Measurements from ENCODE around the gene KANSL2. TPM values are rescaled to one million over a fixed set of nuclear protein-coding genes. Genes with fewer than 3 reads are reported as not detected.

The KANSL2 gene
- total and polyA plus RNA-seq, 9 of the 15 experiments (the other 6 are each of a cell fraction or from before 2014, with no cell fraction given), result 41.1 to 89.8 (median 55.4) TPM

DNA sequence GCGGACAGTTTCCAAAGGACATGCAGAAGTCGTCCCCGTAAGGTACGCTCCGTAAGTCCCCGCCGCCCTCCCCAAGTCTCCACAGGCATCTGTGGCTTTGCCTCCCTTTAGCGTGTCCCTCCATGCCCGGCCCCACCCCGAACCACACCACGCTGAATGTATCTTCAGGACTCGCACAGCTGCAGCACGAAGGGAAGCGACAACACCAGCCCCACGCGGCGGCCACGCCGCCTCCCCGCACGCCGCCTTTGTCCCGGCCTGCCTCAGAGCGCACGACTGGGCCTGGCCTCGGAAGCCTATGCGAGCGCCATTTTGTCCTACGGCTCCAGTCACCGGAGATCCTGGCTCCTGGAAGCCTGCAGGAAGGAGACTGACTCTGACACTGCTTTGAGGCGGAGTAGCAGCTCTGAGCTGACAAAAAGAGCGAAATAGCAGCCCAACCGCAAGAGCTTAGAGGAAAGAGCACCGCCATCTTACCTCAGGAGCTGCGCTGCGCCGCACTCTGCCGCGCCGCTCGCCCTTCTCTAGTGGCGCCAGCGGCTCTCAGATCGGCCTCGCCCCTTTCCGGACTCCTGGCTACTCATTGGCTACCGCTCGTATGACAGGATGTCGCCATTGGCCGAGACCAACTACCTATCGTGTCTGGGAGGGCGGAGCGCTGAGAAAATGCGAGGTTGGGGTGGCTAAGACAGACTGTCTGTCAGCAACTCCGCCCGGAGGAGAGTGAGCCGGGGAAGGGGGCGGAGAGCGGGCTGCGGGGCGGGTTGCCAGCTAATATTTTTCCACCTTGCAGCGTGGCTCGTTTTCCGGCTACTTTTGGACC is at the start of gene KANSL2 (continued):
- 0 out of 2 replicates have a peak, but pooled peaks have one; percentile 68 for TF ChIP-seq RREB1 (CRISPR knock-in tag; IDR thresholded peaks at IDR 0.05)
- TF ChIP-seq, protein P1, sequence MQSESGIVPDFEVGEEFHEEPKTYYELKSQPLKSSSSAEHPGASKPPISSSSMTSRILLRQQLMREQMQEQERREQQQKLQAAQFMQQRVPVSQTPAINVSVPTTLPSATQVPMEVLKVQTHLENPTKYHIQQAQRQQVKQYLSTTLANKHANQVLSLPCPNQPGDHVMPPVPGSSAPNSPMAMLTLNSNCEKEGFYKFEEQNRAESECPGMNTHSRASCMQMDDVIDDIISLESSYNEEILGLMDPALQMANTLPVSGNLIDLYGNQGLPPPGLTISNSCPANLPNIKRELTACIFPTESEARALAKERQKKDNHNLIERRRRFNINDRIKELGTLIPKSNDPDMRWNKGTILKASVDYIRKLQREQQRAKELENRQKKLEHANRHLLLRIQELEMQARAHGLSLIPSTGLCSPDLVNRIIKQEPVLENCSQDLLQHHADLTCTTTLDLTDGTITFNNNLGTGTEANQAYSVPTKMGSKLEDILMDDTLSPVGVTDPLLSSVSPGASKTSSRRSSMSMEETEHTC (IDR thresholded peaks at IDR 0.05), result no peak
- TF ChIP-seq NFE2 (IDR thresholded peaks at IDR 0.05; ENCODE audit: low read depth), result no peak
- TF ChIP-seq CBX1 (IDR thresholded peaks at IDR 0.05; ENCODE audit: low read depth), result no peak
- TF ChIP-seq ZSCAN29 (IDR thresholded peaks at IDR 0.05), result no peak
- TF ChIP-seq, protein P2, sequence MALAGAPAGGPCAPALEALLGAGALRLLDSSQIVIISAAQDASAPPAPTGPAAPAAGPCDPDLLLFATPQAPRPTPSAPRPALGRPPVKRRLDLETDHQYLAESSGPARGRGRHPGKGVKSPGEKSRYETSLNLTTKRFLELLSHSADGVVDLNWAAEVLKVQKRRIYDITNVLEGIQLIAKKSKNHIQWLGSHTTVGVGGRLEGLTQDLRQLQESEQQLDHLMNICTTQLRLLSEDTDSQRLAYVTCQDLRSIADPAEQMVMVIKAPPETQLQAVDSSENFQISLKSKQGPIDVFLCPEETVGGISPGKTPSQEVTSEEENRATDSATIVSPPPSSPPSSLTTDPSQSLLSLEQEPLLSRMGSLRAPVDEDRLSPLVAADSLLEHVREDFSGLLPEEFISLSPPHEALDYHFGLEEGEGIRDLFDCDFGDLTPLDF (CRISPR knock-in tag; IDR thresholded peaks at IDR 0.05), result peak; percentile 85
- no peak for TF ChIP-seq PRMT5 (CRISPR knock-in tag; IDR thresholded peaks at IDR 0.05)
- no peak for TF ChIP-seq ARID1B (IDR thresholded peaks at IDR 0.05)
- no peak for TF ChIP-seq KHSRP (IDR thresholded peaks at IDR 0.05)
- TF ChIP-seq ZNF146 (CRISPR knock-in tag; IDR thresholded peaks at IDR 0.05; ENCODE audit: unreplicated experiment), result no peak
- TF ChIP-seq HMGN3 (IDR thresholded peaks at IDR 0.05; ENCODE audit: borderline replicate concordance, extremely low read depth, insufficient read length, low read depth, low read length), result peak; percentile 47
- TF ChIP-seq, protein P3, sequence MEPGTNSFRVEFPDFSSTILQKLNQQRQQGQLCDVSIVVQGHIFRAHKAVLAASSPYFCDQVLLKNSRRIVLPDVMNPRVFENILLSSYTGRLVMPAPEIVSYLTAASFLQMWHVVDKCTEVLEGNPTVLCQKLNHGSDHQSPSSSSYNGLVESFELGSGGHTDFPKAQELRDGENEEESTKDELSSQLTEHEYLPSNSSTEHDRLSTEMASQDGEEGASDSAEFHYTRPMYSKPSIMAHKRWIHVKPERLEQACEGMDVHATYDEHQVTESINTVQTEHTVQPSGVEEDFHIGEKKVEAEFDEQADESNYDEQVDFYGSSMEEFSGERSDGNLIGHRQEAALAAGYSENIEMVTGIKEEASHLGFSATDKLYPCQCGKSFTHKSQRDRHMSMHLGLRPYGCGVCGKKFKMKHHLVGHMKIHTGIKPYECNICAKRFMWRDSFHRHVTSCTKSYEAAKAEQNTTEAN (CRISPR knock-in tag; IDR thresholded peaks at IDR 0.05), result peak; percentile 49; the same call in 1 of the 2 replicates
- TF ChIP-seq ZNF280B (CRISPR knock-in tag; IDR thresholded peaks at IDR 0.05), result no peak
- TF ChIP-seq ILK (tag; IDR thresholded peaks at IDR 0.05; ENCODE audit: borderline replicate concordance, low read depth), result no peak
- 0 out of 2 replicates have a peak, but pooled peaks have one; percentile 50 for TF ChIP-seq ZNF668 (CRISPR knock-in tag; IDR thresholded peaks at IDR 0.05)
- TF ChIP-seq TCF3 (CRISPR knock-in tag; IDR thresholded peaks at IDR 0.05), result peak; percentile 21; the same call in 1 of the 2 replicates

Measured in K562 (cell line).